CD4-positive, alpha-beta T cell treated with Interferon alpha-2 for 1 hour (primary cell): ENCODE results near the gene RNASE8.
"Not testable (repeated sequence)": the region's sequence is repeated elsewhere in the genome, so short reads cannot be mapped to it uniquely, and the experiment has no call there.

Experiments
- DNase-seq, 2 donors: peaks; one replicate each; pipeline ENCODE4 v3.0.0-alpha.2; 2020 to 2022

The RNASE8 gene

GRCh38 chr14:21057803-21058675 lies at the start of gene RNASE8:
RNASE8 (plus strand) TSS chr14:21057822; CDS start chr14:21057893, 71 bp downstream.
- no peak for DNase-seq

GRCh38 chr14:21009721-21010120 lies 47.9 kb upstream of the RNASE8 start:
- DNase-seq, result not testable (repeated sequence)

- DNase-seq, result no peak
Measured at GRCh38 chr14:21011136-21011535, 46.5 kb upstream of the RNASE8 start.

GRCh38 chr14:21014761-21015190 lies 42.8 kb upstream of the RNASE8 start:
- DNase-seq, result peak; percentile 73 to 85

- DNase-seq, result no peak
Measured at GRCh38 chr14:21015312-21015711, 42.3 kb upstream of the RNASE8 start.

GRCh38 chr14:21016413-21017190 lies 41.0 kb upstream of the RNASE8 start:
- no peak for DNase-seq

GRCh38 chr14:21017528-21018245 lies 39.9 kb upstream of the RNASE8 start:
- no peak for DNase-seq

GRCh38 chr14:21018286-21018685 lies 39.3 kb upstream of the RNASE8 start:
- no peak for DNase-seq

GRCh38 chr14:21018781-21019180 lies 38.8 kb upstream of the RNASE8 start:
- DNase-seq, result no peak

GRCh38 chr14:21019366-21019765 lies 38.3 kb upstream of the RNASE8 start:
- DNase-seq, result no peak

GRCh38 chr14:21020977-21021545 lies 36.6 kb upstream of the RNASE8 start:
- DNase-seq, result no peak

- no peak for DNase-seq
Measured at GRCh38 chr14:21022686-21023085, 34.9 kb upstream of the RNASE8 start.

- no peak for DNase-seq
Measured at GRCh38 chr14:21023174-21023573, 34.4 kb upstream of the RNASE8 start.

GRCh38 chr14:21023817-21024584 lies 33.6 kb upstream of the RNASE8 start:
- DNase-seq, result peak in 1 of 2 donors; percentile 27

GRCh38 chr14:21024585-21025370 lies 32.8 kb upstream of the RNASE8 start, which contains the start of gene NDRG2:
NDRG2 (minus strand) TSS chr14:21025061; CDS start chr14:21023315, 1,746 bp downstream.
- DNase-seq, result peak; percentile 78 to 86

- DNase-seq, result no peak
Measured at GRCh38 chr14:21025371-21026273, 32.0 kb upstream of the RNASE8 start.

- DNase-seq, result no peak
Measured at GRCh38 chr14:21026274-21026987, 31.2 kb upstream of the RNASE8 start.

- no peak for DNase-seq
Measured at GRCh38 chr14:21026988-21027315, 30.7 kb upstream of the RNASE8 start.

- DNase-seq, result no peak
Measured at GRCh38 chr14:21029917-21030316, 27.7 kb upstream of the RNASE8 start, which contains the start of gene TPPP2. TPPP2 (plus strand) TSS chr14:21030217; CDS start chr14:21030582, 365 bp downstream.
